PC-9 (cell line): ENCODE measurements around the gene KRTAP4-9.
"Not testable (repeated sequence)": the region's sequence is repeated elsewhere in the genome, so short reads cannot be mapped to it uniquely, and the experiment has no call there.

Source experiments
- EZH2 ChIP-seq: fragments of 200-600 bp; sonication (generic); IDR thresholded peaks from 2 replicates; pipeline ENCODE4 v1.8.0; 2017; ENCODE audit warnings: antibody characterized with exemption, low read depth
- TF ChIP-seq, protein P1 (sequence below): fragments of 200-600 bp; sonication (generic); conservative IDR thresholded peaks from 2 replicates; pipeline ENCODE4 v1.6.1; 2017; ENCODE audit warnings: mixed run types, antibody characterized with exemption, mild to moderate bottlenecking, moderate library complexity

DNA sequence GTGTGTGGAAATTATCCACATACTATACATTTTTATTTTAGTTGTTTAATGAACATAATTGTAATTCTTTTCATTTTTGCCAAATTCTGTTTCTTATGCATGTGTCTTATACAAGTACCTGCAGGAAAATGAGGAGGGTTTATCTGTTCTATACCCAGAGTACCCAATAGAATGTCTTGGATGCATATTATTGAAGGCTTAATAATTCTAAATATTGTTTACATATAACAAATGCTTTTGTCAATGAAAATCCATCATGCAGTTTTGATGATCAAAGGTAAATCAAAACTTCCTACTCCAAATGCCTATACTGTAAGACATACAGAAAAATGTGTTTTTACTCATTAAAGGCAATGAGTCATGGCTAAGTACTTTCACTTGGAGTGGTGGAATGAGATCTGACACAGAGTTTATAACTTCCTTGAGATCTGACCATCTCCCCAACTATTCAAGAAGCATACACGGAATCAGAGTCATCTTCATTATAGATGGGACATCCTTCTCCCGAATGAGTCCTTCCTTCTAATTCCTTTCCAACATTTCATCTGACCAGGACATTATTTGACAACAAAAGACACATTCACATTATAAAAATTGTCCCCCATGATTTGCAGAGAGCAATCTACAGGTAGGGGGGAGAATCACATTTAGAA is 677 bp upstream of the KRTAP4-9 start:
- TF ChIP-seq EZH2, result not testable (repeated sequence)
- TF ChIP-seq, protein P1, sequence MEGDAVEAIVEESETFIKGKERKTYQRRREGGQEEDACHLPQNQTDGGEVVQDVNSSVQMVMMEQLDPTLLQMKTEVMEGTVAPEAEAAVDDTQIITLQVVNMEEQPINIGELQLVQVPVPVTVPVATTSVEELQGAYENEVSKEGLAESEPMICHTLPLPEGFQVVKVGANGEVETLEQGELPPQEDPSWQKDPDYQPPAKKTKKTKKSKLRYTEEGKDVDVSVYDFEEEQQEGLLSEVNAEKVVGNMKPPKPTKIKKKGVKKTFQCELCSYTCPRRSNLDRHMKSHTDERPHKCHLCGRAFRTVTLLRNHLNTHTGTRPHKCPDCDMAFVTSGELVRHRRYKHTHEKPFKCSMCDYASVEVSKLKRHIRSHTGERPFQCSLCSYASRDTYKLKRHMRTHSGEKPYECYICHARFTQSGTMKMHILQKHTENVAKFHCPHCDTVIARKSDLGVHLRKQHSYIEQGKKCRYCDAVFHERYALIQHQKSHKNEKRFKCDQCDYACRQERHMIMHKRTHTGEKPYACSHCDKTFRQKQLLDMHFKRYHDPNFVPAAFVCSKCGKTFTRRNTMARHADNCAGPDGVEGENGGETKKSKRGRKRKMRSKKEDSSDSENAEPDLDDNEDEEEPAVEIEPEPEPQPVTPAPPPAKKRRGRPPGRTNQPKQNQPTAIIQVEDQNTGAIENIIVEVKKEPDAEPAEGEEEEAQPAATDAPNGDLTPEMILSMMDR, result not testable (repeated sequence)
